T1000 (cell line): Measurements from ENCODE around the gene CAMKK1.

Experiments used
- DNase-seq: peaks from one replicate; lab custom pipeline; 2025; ENCODE audit warnings: mixed read lengths; lab: John Stamatoyannopoulos, UW

CAMKK1 gene

GRCh38 chr17:3893003-3893719 lies at the start of gene CAMKK1:
CAMKK1 (minus strand) TSS chr17:3893053; CDS start chr17:3885687, 7,366 bp downstream.
- peak; percentile 76 for DNase-seq

DNA sequence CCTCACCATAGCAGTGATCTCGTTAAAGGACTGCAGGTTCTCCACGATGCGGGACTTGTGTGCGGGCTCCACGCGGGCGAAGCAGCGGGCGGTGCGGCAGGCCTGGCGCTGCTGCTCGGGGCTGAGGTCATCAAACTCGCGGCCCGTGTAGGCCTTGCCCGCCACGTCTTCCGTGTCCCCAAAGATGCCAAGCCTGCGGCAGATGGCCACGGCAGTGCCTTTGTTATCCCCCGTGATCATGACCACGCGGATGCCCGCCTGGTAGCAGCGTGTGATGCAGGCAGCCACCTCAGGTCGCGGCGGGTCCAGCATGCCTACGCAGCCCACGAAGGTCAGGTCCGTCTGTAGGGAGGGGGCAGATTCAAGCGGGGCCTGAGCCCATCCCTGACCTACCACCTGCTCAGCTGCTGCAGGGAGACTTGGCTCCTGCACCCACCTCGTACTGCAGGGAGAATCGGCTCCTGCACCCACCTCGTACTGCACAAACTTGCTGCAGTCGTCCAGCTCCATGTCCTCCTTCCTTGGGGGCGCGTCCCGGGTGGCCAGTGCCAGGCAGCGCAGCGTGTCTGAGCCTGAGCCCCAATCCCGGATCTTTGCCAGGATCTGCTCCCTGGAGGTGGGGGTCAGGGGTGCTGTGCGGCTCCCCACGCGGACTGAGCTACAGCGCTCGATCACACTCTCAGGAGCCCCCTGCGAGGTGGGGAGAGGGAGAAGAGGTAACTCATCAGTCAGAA lies 48.3 kb upstream of the CAMKK1 start:
- DNase-seq: no peak

- no peak for DNase-seq
Measured at GRCh38 chr17:3937359-3937758, 44.5 kb upstream of the CAMKK1 start.

GRCh38 chr17:3935825-3936355 lies 43.0 kb upstream of the CAMKK1 start:
- DNase-seq: no peak

DNA sequence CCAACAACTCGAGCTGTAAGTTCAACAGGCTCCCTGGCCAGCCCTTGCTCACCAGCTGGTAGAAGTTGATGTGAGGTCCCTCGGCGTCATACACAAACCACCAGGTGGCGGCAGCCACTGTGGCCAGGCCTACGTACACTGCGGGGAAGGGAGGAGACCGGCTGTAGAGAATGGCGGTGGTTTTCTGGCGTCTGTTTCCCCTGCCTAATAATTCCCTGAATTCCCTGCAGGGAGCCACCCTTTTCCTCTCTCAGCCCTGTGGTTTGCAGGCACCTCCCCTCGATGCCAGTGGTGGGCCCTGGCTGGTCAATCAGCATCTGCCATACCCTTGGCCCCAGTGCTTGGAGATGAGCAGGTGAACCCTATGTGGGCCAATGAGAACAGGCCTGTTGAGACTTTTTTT lies 42.3 kb upstream of the CAMKK1 start:
- DNase-seq: no peak

GRCh38 chr17:3929764-3930163 lies 36.9 kb upstream of the CAMKK1 start:
- no peak for DNase-seq

- DNase-seq: no peak
Measured at GRCh38 chr17:3929181-3929580, 36.3 kb upstream of the CAMKK1 start.

DNA sequence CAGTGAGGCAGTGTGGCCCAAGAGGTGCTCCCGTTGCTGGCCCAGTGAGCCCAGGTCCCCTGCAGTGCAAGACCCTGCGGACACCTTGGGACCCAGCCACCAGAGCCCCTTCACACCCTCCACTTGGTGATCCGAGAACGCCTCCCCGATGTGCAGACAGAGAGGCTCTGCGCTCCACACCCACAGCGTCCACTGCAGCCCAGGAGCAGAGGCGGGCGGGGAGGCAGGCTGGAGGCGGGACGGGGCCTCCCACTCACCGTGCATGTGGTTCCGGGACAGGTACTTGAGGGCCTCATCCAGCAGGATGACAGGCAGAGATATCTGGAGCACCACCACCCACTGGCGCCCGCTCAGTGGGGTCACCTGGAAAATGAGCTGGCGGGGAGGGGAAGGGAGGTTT lies 35.6 kb upstream of the CAMKK1 start:
- DNase-seq: no peak

DNA sequence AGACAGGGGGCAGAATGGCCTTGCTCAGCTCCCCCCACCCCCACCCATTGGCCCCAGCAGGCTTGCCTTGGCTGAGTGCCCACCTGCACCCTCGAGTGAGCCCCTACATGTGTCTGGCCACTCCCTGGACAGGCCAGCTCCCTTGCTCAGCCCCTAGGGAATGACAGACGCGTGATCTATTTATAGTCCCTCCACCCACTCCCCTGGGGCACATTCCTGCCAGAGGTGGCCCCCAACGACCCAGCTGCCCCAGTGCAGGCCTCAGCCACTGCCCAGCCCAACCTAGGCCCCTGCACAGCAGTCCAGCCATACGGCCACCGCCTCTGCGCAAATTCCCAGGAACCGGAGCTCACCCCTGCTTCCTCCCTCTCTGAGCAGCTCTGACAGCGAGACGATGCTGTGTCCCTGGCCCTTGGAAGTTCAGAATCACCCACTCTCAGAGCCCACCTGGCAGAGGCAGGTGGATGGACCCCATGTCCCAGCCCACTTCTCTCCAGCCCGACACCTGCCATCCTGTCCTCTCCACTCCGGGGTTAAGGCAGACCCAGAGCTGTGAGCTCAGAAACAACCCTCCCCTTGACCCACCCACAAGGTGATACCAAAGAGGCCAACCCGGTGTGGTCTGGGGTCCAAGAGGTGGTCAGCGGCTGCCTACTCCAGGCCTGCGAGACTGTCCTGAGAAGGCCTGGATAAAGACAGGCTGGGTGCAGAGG lies 34.9 kb upstream of the CAMKK1 start:
- DNase-seq: no peak

DNA sequence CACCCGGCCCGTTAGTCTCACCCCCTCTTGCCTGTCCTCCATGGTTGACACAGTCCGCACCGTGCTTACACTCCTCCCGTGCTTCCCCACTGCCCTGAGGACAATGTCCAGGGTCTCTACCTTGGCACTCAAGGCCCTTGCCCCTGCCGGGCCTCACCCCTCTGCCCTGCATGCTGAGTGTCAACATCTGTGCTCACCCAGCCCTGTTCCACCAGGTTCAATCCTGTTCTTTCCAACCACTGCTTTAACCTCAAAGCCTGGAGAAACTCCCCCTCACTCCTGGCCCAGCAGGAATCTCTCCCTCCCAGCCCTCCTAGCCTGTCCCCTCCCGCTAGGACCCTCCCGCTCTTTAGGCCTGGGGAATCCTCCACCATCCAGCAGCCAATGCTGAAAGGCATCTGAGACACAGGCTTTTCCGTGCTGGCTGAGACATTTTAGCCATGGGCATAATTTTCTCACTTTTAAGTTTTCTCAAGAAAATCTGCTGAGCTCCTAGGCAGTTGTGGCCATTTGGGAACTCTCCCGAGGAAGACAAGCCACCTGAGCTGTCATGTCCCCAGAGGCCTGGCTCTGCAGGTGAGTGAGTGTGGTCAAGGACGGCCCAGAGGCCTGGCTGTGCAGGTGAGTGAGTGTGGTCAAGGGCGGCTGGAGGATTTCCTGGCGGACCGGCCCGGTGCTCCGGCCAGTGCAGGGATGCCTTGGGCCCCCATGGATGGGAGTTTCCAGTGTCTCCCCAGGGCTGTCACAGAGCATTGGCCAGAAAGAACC lies 34.2 kb upstream of the CAMKK1 start:
- DNase-seq: no peak

- no peak for DNase-seq
Measured at GRCh38 chr17:3925684-3926485, 33.0 kb upstream of the CAMKK1 start.

GRCh38 chr17:3924512-3925350 lies 31.9 kb upstream of the CAMKK1 start:
- DNase-seq: no peak

DNA sequence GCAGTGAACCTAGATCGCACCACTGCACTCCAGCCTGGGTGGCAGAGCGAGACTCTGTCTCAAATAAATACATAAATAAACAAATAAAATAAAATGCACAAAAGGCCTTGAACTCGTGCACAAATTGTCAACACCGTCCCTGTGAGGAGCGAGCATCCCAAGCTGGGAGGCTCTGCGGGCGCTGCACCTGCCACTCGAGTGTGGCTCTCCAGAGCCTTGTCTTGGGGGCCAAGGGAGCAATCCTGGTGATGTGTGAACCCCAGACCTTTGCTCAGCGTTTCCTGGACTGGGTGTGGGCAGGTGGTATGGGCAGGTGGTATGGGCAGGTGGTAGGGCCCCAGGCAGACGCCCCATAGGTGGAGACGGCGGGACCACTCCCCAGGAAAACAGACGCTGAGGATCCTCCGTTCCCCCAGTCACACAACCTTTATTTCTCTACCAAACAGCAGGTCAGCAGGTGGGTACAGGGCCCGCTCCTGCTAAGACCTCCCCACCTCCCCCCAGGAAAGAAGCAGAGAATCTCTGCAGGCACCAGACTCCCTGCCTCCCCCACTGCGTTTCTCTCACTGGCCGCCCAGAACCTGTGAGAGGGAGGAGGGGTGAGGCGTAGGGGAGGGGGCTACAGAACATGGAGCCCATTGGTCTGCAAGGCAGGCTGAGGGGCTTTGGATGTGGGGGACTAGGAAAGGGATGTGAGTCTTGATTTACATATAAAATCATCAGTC lies 30.8 kb upstream of the CAMKK1 start:
- no peak for DNase-seq

DNA sequence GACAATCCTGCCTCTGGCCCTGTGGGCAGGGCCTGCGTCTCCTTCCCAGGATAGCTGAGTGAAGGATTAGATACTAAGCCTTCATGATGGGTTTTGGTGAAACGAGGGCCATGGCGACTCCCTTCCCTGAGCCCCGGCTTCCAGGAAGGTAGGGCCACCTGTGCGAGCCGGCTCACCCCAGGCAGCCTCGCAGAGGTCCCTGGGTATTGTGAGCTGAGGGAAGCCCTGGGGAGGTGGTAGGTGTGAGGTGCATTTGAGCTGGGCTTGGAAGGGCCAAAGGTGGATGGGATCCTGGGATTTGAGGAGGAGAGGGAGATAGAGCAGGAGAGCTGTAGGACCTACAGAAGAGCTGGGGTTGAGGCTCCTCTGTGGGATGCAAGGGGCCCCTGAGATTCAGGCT lies 29.9 kb upstream of the CAMKK1 start:
- no peak for DNase-seq

DNA sequence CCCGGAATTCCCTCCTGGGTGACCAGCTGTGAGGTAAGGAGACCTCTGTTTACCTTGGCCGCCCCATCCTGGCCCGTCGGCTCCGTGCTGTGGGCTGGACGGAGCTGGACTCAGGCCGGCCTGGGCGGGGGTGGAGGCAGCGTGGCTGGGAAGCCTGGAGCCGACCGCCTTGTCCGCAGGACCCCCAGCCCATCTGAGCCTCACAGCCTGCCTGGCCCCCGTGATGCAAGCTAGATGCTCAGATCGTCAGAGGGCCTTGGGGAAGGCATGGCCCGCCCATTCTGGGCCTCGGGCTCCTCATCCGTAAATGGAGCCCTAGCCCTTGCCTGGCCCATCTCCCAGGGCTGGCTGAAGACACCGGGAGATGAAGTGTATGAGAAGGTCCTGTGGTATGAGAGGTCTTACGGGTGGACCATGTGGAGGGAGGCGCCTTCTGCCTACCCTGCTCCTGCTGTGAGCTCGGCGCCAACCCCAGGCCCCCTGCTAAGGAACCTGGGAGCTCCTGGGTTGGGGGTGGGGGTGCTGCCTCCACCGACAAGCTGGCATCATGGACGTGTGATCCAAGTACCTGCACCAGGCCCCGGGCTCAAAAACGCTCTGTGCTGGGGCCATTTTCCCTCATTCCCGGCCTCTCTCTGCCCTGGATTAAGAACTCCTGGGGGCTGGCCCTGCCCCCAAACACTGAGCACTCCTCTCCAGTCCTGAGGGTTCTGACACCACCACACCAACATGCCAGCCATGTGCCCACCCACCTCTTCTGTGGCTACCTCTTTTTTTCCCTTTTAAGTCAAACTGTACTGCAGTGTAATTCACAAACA lies 28.9 kb upstream of the CAMKK1 start:
- DNase-seq: no peak

DNA sequence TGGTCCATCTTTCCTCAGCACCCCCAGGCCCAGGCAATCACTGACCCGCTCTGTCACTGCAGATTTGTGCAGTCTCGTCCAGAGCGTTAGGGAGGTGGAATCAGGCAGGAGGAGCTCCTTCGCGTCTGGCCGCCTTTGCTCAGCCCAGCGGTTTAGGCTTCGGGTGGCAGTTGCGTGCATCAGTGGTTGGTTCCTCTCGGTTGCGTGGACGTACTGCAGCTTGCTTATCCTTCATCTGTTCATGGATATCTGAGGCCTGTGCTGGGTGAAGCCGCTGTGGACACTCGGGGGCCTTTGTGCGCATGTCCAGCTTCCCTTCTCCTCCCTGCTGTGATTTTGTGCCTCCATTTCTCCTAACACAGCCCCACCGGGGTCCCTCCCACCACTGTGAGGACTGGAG lies 28.2 kb upstream of the CAMKK1 start:
- no peak for DNase-seq

DNA sequence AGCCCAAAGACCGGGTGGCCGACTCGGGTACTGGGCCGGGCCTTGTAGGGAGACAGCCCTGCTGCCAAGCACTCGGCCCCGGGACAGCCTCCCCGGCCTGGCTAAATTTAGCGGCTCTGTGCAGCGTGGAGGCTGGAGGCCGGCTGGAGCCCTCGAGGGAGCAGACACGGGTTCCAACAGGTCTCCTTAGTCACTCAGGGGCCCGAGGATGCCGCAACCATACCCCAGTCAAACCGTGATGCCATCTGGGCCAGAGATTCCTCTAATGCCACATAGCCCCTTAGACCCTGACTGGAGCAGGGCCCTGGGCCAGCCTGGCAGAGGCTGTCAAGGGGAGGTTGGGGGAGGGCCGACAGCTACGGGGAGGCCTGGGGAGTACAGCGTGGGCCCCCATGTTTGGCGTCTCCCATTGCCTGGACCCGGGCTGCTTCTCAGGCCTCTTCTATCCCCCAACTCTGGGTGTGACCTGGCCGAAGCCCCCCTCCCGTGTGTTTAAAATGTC lies 26.3 kb upstream of the CAMKK1 start:
- no peak for DNase-seq

- no peak for DNase-seq
Measured at GRCh38 chr17:3918372-3919122, 25.7 kb upstream of the CAMKK1 start.
